HFF-Myc (cell line): ENCODE results near the gene METTL6.

Experiments used
- DNase-seq: peaks from one replicate; pipeline ENCODE4 v3.0.0-alpha.2; 2011; ENCODE audit warnings: low read depth; ENCODE audit errors: extremely low read depth
- H3K4me3 ChIP-seq: replicated peaks from 2 replicates; pipeline ENCODE4 v1.5.1; 2011; ENCODE audit warnings: low read depth, mild to moderate bottlenecking, control low read depth, low read length
- CTCF ChIP-seq: IDR thresholded peaks from 2 replicates; pipeline ENCODE4 v1.5.1; 2012; ENCODE audit warnings: mild to moderate bottlenecking, low read depth, low read length, control low read depth; ENCODE audit errors: missing control alignments

The METTL6 gene

GRCh38 chr3:15427182-15427880, at the start of gene METTL6, which contains the start of gene EAF1:
TSS of gene METTL6 (minus strand) at chr3:15427544. CDS start at chr3:15426511, 1,033 bp downstream.
TSS of gene EAF1 (plus strand) at chr3:15427598. CDS start at chr3:15427780, 182 bp downstream.
- peak; percentile 22 for DNase-seq
- peak within 1 kb of the TSS; percentile 96 for H3K4me3 ChIP-seq
- no peak for TF ChIP-seq CTCF

- no peak overlapping the region for H3K4me3 ChIP-seq
- DNase-seq: no peak
- TF ChIP-seq CTCF: no peak
These were observed 49.0 kb upstream of the METTL6 start for GRCh38 chr3:15476378-15476777.

- no peak overlapping the region for H3K4me3 ChIP-seq
- TF ChIP-seq CTCF: no peak
- no peak for DNase-seq
These were observed 47.8 kb upstream of the METTL6 start for GRCh38 chr3:15475161-15475560.

- no peak for TF ChIP-seq CTCF
- DNase-seq: no peak
- no peak overlapping the region for H3K4me3 ChIP-seq
These were observed 44.5 kb upstream of the METTL6 start for GRCh38 chr3:15471861-15472260.

GRCh38 chr3:15470849-15471248, 43.5 kb upstream of the METTL6 start:
- no peak for DNase-seq
- no peak for TF ChIP-seq CTCF
- no peak overlapping the region for H3K4me3 ChIP-seq

GRCh38 chr3:15470261-15470660, 42.9 kb upstream of the METTL6 start:
- TF ChIP-seq CTCF: no peak
- DNase-seq: no peak
- no peak overlapping the region for H3K4me3 ChIP-seq
